Activated T-helper 1 cell treated with anti-CD3 and anti-CD28 coated beads, Interleukin-12 subunit alpha, Interleukin-12 subunit beta, Interleukin-2, Interleukin-4 antibody, amounts not matched to agents 30 ng/mL and 10 ng/mL and 1 ng/mL, durations not matched to agents 14 hours and 24 hours and 36 hours (primary cell): Measurements from ENCODE around the gene CLDN7. TPM values are rescaled to one million over a fixed set of nuclear protein-coding genes. Genes with fewer than 3 reads are reported as not detected.

Experiments used
- DNase-seq: peaks from one replicate; pipeline ENCODE4 v3.0.0; 2021; ENCODE audit warnings: low spot score
- H3K27ac Mint-ChIP-seq: one replicate; pipeline ENCODE4 v1.8.0; 2021; ENCODE audit warnings: mild to moderate bottlenecking, mixed read lengths
- H3K27me3 Mint-ChIP-seq: one replicate; pipeline ENCODE4 v1.8.0; 2022; ENCODE audit warnings: mild to moderate bottlenecking, moderate library complexity, mixed read lengths; ENCODE audit not compliant: insufficient read depth
- H3K36me3 Mint-ChIP-seq: one replicate; pipeline ENCODE4 v1.8.0; 2021; ENCODE audit warnings: low read depth, mixed read lengths
- H3K4me1 Mint-ChIP-seq: one replicate; pipeline ENCODE4 v1.8.0; 2021; ENCODE audit warnings: low read depth, mixed read lengths
- H3K4me3 Mint-ChIP-seq: one replicate; pipeline ENCODE4 v1.8.0; 2021; ENCODE audit warnings: mild to moderate bottlenecking, moderate library complexity, mixed read lengths
- H3K9me3 Mint-ChIP-seq: one replicate; pipeline ENCODE4 v1.8.0; 2021; ENCODE audit warnings: mixed read lengths
- intact Hi-C: fragments of 100-400 bp; cut with micrococcal nuclease; formaldehyde crosslinking; loops from one replicate; pipeline ENCODE4 v1.15.1; 2024
- total RNA-seq: library from RNA; stranded (reverse); gene quantifications from 2 replicates; pipeline ENCODE4 v1.2.3, GENCODE V29; 2022

Gene CLDN7
- total RNA-seq, 1 donor from 2014 or later, result 0.60 TPM

GRCh38 chr17:7294614-7295153, 32.4 kb upstream of the CLDN7 start, which contains the start of gene YBX2:
TSS of gene YBX2 (minus strand) at chr17:7294639. CDS start at chr17:7294500, 139 bp downstream.
- peak; percentile 76 for DNase-seq
- peaks cover 16% of the 10 kb centered on the region for H3K4me1 Mint-ChIP-seq
- intact Hi-C loops, result loop anchor here (5.0 kb wide), 1 partner anchor 157 kb away; no protein-coding TSS in a partner anchor
- H3K27me3 Mint-ChIP-seq, result peaks cover 37% of the 10 kb centered on the region
- H3K4me3 Mint-ChIP-seq, result peak within 1 kb of the TSS; percentile 79
- no peaks in the 10 kb centered on the region for H3K9me3 Mint-ChIP-seq
- H3K27ac Mint-ChIP-seq, result no peak within 1 kb of the TSS
- no peaks in the 10 kb centered on the region for H3K36me3 Mint-ChIP-seq

- Mint-ChIP-seq H3K9me3 (no peaks in the 10 kb centered on the region), H3K27me3 (peaks cover 36% of the 10 kb centered on the region), H3K27ac (no peak overlapping the region), H3K36me3 (no peaks in the 10 kb centered on the region), H3K4me1 (peaks cover 16% of the 10 kb centered on the region), H3K4me3 (no peak overlapping the region)
- intact Hi-C loops, result no loop called here
- no peak for DNase-seq
Observed at GRCh38 chr17:7293816-7294613, 31.7 kb upstream of the CLDN7 start.

GRCh38 chr17:7293159-7293558, 30.9 kb upstream of the CLDN7 start:
- intact Hi-C loops, result no loop called here
- DNase-seq, result no peak
- H3K9me3 Mint-ChIP-seq, result no peaks in the 10 kb centered on the region
- peak overlapping the region; percentile 45 for H3K4me3 Mint-ChIP-seq
- peaks cover 16% of the 10 kb centered on the region for H3K4me1 Mint-ChIP-seq
- H3K27me3 Mint-ChIP-seq, result peaks cover 41% of the 10 kb centered on the region
- no peak overlapping the region for H3K27ac Mint-ChIP-seq
- H3K36me3 Mint-ChIP-seq, result no peaks in the 10 kb centered on the region

GRCh38 chr17:7292729-7293128, 30.5 kb upstream of the CLDN7 start:
- no peak for DNase-seq
- H3K4me3 Mint-ChIP-seq, result no peak overlapping the region
- H3K4me1 Mint-ChIP-seq, result peaks cover 16% of the 10 kb centered on the region
- H3K36me3 Mint-ChIP-seq, result no peaks in the 10 kb centered on the region
- intact Hi-C loops, result no loop called here
- H3K27ac Mint-ChIP-seq, result no peak overlapping the region
- peaks cover 45% of the 10 kb centered on the region for H3K27me3 Mint-ChIP-seq
- H3K9me3 Mint-ChIP-seq, result no peaks in the 10 kb centered on the region

GRCh38 chr17:7292194-7292593, 29.9 kb upstream of the CLDN7 start:
- Mint-ChIP-seq H3K27ac (no peak overlapping the region), H3K27me3 (peaks cover 47% of the 10 kb centered on the region), H3K36me3 (no peaks in the 10 kb centered on the region), H3K9me3 (no peaks in the 10 kb centered on the region), H3K4me3 (no peak overlapping the region), H3K4me1 (peaks cover 16% of the 10 kb centered on the region)
- intact Hi-C loops, result no loop called here
- DNase-seq, result no peak

GRCh38 chr17:7290685-7291084, 28.4 kb upstream of the CLDN7 start:
- no peak overlapping the region for H3K27ac Mint-ChIP-seq
- peaks cover 52% of the 10 kb centered on the region for H3K27me3 Mint-ChIP-seq
- peaks cover 5% of the 10 kb centered on the region for H3K4me1 Mint-ChIP-seq
- no peak overlapping the region for H3K4me3 Mint-ChIP-seq
- H3K36me3 Mint-ChIP-seq, result no peaks in the 10 kb centered on the region
- intact Hi-C loops, result no loop called here
- H3K9me3 Mint-ChIP-seq, result no peaks in the 10 kb centered on the region
- no peak for DNase-seq

- Mint-ChIP-seq H3K36me3 (no peaks in the 10 kb centered on the region), H3K27ac (no peak overlapping the region), H3K4me1 (peaks cover 1% of the 10 kb centered on the region), H3K4me3 (no peak overlapping the region), H3K27me3 (peaks cover 50% of the 10 kb centered on the region), H3K9me3 (no peaks in the 10 kb centered on the region)
- intact Hi-C loops, result no loop called here
- DNase-seq, result no peak
Observed at GRCh38 chr17:7290166-7290565, 27.9 kb upstream of the CLDN7 start.

GRCh38 chr17:7289256-7290032, 27.2 kb upstream of the CLDN7 start:
- no peaks in the 10 kb centered on the region for H3K9me3 Mint-ChIP-seq
- DNase-seq, result no peak
- H3K36me3 Mint-ChIP-seq, result no peaks in the 10 kb centered on the region
- no peak overlapping the region for H3K4me3 Mint-ChIP-seq
- intact Hi-C loops, result no loop called here
- no peaks in the 10 kb centered on the region for H3K4me1 Mint-ChIP-seq
- no peak overlapping the region for H3K27ac Mint-ChIP-seq
- peaks cover 46% of the 10 kb centered on the region for H3K27me3 Mint-ChIP-seq

GRCh38 chr17:7285679-7286078, 23.4 kb upstream of the CLDN7 start:
- intact Hi-C loops, result no loop called here
- Mint-ChIP-seq H3K4me1 (peaks cover 8% of the 10 kb centered on the region), H3K27ac (no peak overlapping the region), H3K27me3 (peaks cover 41% of the 10 kb centered on the region), H3K4me3 (no peak overlapping the region), H3K9me3 (no peaks in the 10 kb centered on the region), H3K36me3 (peaks cover 2% of the 10 kb centered on the region)
- DNase-seq, result no peak

GRCh38 chr17:7284911-7285310, 22.6 kb upstream of the CLDN7 start:
- Mint-ChIP-seq H3K9me3 (no peaks in the 10 kb centered on the region), H3K27ac (no peak overlapping the region), H3K4me3 (no peak overlapping the region), H3K4me1 (peaks cover 16% of the 10 kb centered on the region), H3K27me3 (peaks cover 43% of the 10 kb centered on the region), H3K36me3 (peaks cover 2% of the 10 kb centered on the region)
- intact Hi-C loops, result no loop called here
- no peak for DNase-seq

- DNase-seq, result no peak
- Mint-ChIP-seq H3K4me3 (peak overlapping the region; percentile 22), H3K36me3 (peaks cover 2% of the 10 kb centered on the region), H3K27ac (no peak overlapping the region), H3K4me1 (peaks cover 16% of the 10 kb centered on the region), H3K9me3 (no peaks in the 10 kb centered on the region), H3K27me3 (peaks cover 43% of the 10 kb centered on the region)
- intact Hi-C loops, result no loop called here
Observed at GRCh38 chr17:7283471-7284216, 21.4 kb upstream of the CLDN7 start.

GRCh38 chr17:7282752-7283321, 20.6 kb upstream of the CLDN7 start:
- Mint-ChIP-seq H3K27me3 (peaks cover 41% of the 10 kb centered on the region), H3K36me3 (peaks cover 2% of the 10 kb centered on the region), H3K27ac (no peak overlapping the region), H3K4me1 (peaks cover 16% of the 10 kb centered on the region), H3K9me3 (no peaks in the 10 kb centered on the region), H3K4me3 (peak overlapping the region; percentile 47)
- intact Hi-C loops, result no loop called here
- DNase-seq, result no peak
